ENCODE data around the gene VSX2.

The VSX2 gene

DNA sequence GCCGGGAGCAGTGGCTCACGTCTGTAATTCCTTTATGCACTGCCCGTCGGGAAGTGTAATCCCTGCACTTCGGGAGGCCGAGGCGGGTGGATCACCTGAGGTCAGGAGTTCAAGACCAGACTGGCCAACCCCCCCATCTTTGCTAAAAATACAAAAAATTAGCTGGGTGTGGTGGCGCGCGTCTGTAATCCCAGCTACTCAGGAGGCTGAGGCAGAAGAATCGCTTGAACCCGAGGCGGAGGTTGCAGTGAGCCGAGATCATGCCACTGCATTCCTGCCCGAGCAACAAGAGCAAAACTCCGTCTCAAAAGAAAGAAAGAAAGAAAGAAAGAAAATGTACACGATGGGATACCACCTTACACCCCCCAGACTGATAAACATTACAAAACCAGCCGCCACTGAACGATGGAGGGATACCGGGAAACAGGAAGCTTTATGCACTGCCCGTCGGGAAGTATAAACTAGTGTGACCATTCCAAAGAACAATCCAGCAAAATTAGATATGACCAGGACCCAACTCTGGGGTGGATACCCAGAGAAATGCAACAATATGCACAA is 62.4 kb downstream of the VSX2 start:
- DNase-seq (ENCODE audit: low spot score in 2 of 2), result no peak
- ATAC-seq, result no peak
- H3K9me3 Mint-ChIP-seq, result no peaks in the 10 kb centered on the region
- peaks cover 27% of the 10 kb centered on the region for H3K36me3 Mint-ChIP-seq
- peak overlapping the region; percentile 90 for H3K27ac Mint-ChIP-seq
- peaks cover 37% of the 10 kb centered on the region for H3K4me1 Mint-ChIP-seq
- peak overlapping the region; percentile 86 for H3K4me3 Mint-ChIP-seq

DNA sequence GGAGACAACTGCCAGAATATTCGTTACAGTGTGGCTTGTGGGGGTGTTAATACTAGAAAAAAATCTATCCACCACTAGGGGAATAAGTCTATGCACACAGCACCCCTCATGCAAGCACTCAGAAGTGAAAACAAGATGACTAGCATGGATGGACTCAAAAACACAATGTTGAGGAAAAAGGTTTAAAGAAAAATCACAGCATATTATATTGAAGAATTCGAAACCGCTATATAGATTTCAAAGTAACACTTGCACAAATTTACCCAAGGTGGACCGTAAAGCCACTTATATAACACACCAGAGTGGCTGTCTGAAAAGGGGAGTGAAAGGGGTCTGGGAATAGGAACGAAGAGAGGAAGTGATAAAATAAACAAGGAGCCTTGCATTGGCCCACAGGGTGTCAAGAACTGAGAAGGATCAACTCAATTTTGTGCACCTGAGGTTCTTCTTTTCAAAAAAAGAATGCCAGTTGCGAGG is 62.9 kb downstream of the VSX2 start:
- Mint-ChIP-seq H3K36me3 (peaks cover 27% of the 10 kb centered on the region), H3K27ac (peak overlapping the region; percentile 90), H3K4me1 (peaks cover 37% of the 10 kb centered on the region), H3K9me3 (no peaks in the 10 kb centered on the region), H3K4me3 (peak overlapping the region; percentile 86)
- DNase-seq (ENCODE audit: low spot score in 2 of 2), result no peak
- ATAC-seq, result peak; percentile 77

DNA sequence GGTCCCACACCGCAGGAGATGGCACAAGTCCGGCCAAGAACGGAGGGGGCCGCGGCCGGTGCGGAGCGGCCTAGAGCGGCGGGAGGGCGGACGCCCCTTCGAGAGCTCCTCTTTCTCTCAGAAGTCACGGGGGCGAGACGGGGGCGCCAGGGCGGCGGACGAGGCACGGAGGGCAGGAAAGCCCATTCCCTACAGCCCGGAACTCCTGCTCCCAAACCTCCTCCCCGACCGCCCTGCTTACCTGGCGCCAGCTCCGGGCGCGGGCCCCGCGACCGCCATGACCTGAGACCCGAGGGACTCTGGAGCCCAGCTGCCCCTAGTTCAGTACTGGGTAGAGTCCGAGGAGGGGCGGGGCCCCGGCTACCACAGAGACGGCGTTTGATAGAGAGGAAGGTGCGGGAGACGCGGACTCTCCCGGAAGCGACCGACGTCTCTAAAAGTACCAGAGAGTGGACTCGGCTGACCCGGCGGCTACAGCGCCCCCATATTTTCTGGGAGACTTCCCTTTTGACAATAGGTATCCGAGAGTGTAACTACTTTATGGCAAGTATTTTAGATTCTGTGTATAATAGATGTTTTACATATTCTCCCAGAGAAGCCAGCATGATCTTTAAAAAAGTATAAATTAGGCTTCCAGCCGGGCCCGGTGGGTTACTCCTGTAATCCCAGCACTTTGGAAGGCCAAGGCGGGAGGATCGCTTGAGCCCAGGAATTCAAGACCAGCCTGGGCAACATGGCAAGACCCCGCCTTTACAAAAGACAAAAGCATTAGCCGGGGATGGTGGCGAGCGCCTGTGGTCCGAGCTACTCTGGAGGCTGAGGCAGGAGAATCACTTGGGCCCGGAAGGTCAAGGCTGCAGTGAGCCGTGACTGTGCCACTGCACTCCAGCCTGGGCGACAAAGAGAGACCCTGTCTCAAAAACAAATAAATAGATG is 63.7 kb downstream of the VSX2 start, which contains the start of gene ABCD4:
ABCD4 (minus strand) TSS at position 301 of the 936 bp plus-strand sequence; CDS start at position 279, 22 bp downstream.
- H3K27ac Mint-ChIP-seq, result peak within 1 kb of the TSS; percentile 90
- H3K4me1 Mint-ChIP-seq, result peaks cover 37% of the 10 kb centered on the region
- no peaks in the 10 kb centered on the region for H3K9me3 Mint-ChIP-seq
- peak; percentile 76 to 96 for DNase-seq (ENCODE audit: low spot score in 2 of 2)
- H3K36me3 Mint-ChIP-seq, result peaks cover 21% of the 10 kb centered on the region
- peak within 1 kb of the TSS; percentile 86 for H3K4me3 Mint-ChIP-seq
- peak; percentile 97 for ATAC-seq

DNA sequence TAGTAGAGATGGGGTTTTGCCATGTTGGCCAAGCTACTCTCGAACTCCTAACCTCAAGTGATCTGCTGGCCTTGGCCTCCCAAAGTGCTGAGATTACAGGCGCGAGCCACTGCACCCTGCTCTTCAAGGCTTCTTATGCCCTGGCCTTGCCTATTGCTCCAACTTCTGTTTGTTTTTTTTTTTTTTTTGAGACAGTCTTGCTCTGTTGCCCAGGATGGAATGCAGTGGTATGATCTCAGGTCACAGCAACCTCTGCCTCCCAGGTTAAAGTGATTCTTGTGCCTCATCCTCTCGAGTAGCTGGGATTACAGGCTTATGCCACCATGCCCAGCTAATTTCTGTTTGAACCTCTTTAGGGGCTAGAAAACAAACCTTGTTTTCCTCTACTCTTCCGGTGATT is 69.4 kb downstream of the VSX2 start:
- no peaks in the 10 kb centered on the region for H3K4me1 Mint-ChIP-seq
- no peaks in the 10 kb centered on the region for H3K36me3 Mint-ChIP-seq
- DNase-seq (ENCODE audit: low spot score in 2 of 2), result no peak
- no peak for ATAC-seq
- H3K4me3 Mint-ChIP-seq, result no peak overlapping the region
- peak overlapping the region; percentile 7 for H3K27ac Mint-ChIP-seq
- no peaks in the 10 kb centered on the region for H3K9me3 Mint-ChIP-seq

DNA sequence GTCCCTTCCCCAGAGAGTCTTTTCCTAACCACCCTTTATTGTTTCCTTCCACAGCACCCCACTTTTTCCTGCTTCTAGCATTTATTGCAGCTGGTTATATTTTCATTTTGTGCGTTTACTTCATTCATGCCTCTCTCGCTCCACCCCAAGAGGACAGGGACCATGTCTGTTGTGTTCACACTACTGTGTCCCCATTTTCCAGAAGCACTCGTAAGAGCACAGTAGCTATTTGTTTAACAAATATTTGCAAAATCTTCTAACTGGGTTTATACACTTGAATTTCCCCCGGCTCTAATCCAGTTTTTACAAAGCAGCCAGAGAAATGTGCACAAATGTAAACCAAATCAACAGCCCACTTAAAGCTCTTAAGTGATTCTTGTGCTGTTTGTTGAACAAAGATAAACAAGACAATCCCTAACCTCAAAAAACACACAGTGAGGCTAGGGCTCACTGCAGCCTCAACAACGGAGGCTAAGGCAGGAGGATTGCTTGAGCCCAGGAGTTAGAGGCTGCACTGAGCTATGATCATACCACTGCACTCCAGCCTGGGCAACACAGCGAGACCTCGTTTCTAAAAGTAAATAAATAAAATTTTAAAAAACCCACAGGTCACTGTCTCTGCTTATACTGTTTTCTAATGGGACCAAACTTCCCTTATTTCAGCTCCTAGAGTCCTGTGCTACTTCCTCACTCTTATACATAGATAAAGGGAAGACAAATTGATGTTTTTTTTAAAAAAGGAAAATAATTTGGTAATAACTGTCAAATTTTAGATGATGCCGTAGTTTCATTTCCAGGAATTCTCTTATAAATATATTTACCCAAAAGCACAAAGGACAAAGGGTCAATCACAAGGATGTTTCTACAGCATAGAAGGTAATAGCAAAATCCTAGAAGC is 70.1 kb downstream of the VSX2 start:
- Mint-ChIP-seq H3K27ac (peak overlapping the region; percentile 7), H3K4me1 (no peaks in the 10 kb centered on the region), H3K4me3 (no peak overlapping the region), H3K9me3 (no peaks in the 10 kb centered on the region), H3K36me3 (no peaks in the 10 kb centered on the region)
- ATAC-seq (no peak), DNase-seq (ENCODE audit: low spot score in 2 of 2) (no peak)

DNA sequence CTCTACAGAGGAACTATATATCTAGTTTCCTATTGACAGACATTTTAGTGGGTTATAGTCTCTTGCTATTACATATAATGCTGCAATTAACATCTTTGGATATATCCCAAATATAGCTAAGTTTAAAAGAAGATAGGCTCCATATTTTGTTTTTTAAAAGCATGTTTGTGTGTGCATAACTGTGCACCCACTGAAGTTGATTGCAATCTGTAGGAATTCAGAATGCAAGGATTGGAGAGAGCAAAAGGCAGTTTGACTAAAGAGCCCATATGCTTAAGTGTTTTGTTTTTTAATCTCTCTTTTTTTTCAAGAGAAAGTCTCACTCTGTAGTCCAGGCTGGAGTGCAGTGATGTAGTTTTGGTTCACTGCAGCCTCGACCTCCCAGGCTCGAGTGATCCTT is 72.9 kb downstream of the VSX2 start:
- no peak overlapping the region for H3K27ac Mint-ChIP-seq
- no peaks in the 10 kb centered on the region for H3K4me1 Mint-ChIP-seq
- no peak overlapping the region for H3K4me3 Mint-ChIP-seq
- ATAC-seq (no peak), DNase-seq (ENCODE audit: low spot score in 2 of 2) (no peak)
- H3K36me3 Mint-ChIP-seq, result no peaks in the 10 kb centered on the region
- no peaks in the 10 kb centered on the region for H3K9me3 Mint-ChIP-seq

Data from stimulated activated effector memory CD8-positive, alpha-beta T cell treated with anti-CD3 and anti-CD28 coated beads, Interleukin-12 subunit alpha, Interleukin-12 subunit beta, amount 100 ng/mL, for 72 hours (primary cell).